Adipocyte (in vitro differentiated cells): ENCODE data around the gene ATXN7L2.
A peak's percentile ranks its signal among the peaks of the same experiment; 100 is the strongest.
"Not testable (repeated sequence)": the region's sequence is repeated elsewhere in the genome, so short reads cannot be mapped to it uniquely, and the experiment has no call there.

Experiments
- DNase-seq: peaks from one replicate; pipeline ENCODE4 v3.0.0-alpha.2; 2015; ENCODE audit warnings: low read depth
- H3K27me3 ChIP-seq: replicated peaks from 2 replicates; pipeline ENCODE4 v1.7.0; 2013; ENCODE audit warnings: mild to moderate bottlenecking, low read length, moderate library complexity; ENCODE audit not compliant: control insufficient read depth, insufficient read depth
- H3K36me3 ChIP-seq: 2 replicates; pipeline ENCODE4 v1.7.0; 2013; ENCODE audit warnings: low read length, mild to moderate bottlenecking, moderate library complexity; ENCODE audit not compliant: control insufficient read depth, insufficient read depth, severe bottlenecking
- H3K4me1 ChIP-seq: 2 replicates; pipeline ENCODE4 v1.7.0; 2013; ENCODE audit warnings: mild to moderate bottlenecking, low read length, moderate library complexity; ENCODE audit not compliant: control insufficient read depth, insufficient read depth
- H3K4me3 ChIP-seq: 2 replicates; pipeline ENCODE4 v1.7.0; 2013; ENCODE audit warnings: mild to moderate bottlenecking, low read length, moderate library complexity
- H3K9ac ChIP-seq: 2 replicates; pipeline ENCODE4 v1.7.0; 2013; ENCODE audit warnings: mild to moderate bottlenecking, low read length, moderate library complexity
- H3K9me3 ChIP-seq: 2 replicates; pipeline ENCODE4 v1.7.0; 2013; ENCODE audit warnings: mild to moderate bottlenecking, low read length, moderate library complexity; ENCODE audit not compliant: control insufficient read depth

The ATXN7L2 gene

GRCh38 chr1:109466452-109467300, 17.0 kb upstream of the ATXN7L2 start, which contains the start of gene SYPL2:
Gene SYPL2, plus strand, starts transcription at chr1:109466546. Its CDS starts 298 bp downstream, at chr1:109466844.
- H3K9ac ChIP-seq = peak within 1 kb of the TSS; percentile 98
- H3K27me3 ChIP-seq = no peaks in the 10 kb centered on the region
- no peaks in the 10 kb centered on the region for H3K9me3 ChIP-seq
- H3K36me3 ChIP-seq = peaks cover 6% of the 10 kb centered on the region
- H3K4me3 ChIP-seq = peak within 1 kb of the TSS; percentile 93
- H3K4me1 ChIP-seq = peaks cover 12% of the 10 kb centered on the region
- peak; percentile 61 for DNase-seq

- Histone ChIP-seq H3K4me3 (peak overlapping the region; percentile 93), H3K9me3 (no peaks in the 10 kb centered on the region)
- DNase-seq = no peak
These were observed 16.4 kb upstream of the ATXN7L2 start for GRCh38 chr1:109467301-109467777.

GRCh38 chr1:109468061-109468460, 15.6 kb upstream of the ATXN7L2 start:
- Histone ChIP-seq H3K36me3 (peaks cover 6% of the 10 kb centered on the region), H3K27me3 (no peaks in the 10 kb centered on the region), H3K4me1 (peaks cover 12% of the 10 kb centered on the region), H3K9me3 (no peaks in the 10 kb centered on the region), H3K4me3 (peak overlapping the region; percentile 93), H3K9ac (peak overlapping the region; percentile 82)
- DNase-seq = no peak

More at GRCh38 chr1:109467301-109467777, 16.4 kb upstream of the ATXN7L2 start:
- Histone ChIP-seq H3K36me3 (peaks cover 6% of the 10 kb centered on the region), H3K4me1 (peaks cover 12% of the 10 kb centered on the region), H3K27me3 (no peaks in the 10 kb centered on the region), H3K9ac (peak overlapping the region; percentile 82)

GRCh38 chr1:109468903-109469302, 14.8 kb upstream of the ATXN7L2 start:
- no peaks in the 10 kb centered on the region for H3K9me3 ChIP-seq
- peaks cover 12% of the 10 kb centered on the region for H3K4me1 ChIP-seq
- peak overlapping the region; percentile 93 for H3K4me3 ChIP-seq
- peak overlapping the region; percentile 82 for H3K9ac ChIP-seq
- no peak for DNase-seq
- peaks cover 6% of the 10 kb centered on the region for H3K36me3 ChIP-seq
- H3K27me3 ChIP-seq = no peaks in the 10 kb centered on the region

- no peaks in the 10 kb centered on the region for H3K27me3 ChIP-seq
- DNase-seq = no peak
These were observed 13.5 kb upstream of the ATXN7L2 start for GRCh38 chr1:109470245-109470644.

GRCh38 chr1:109472779-109473178, 10.9 kb upstream of the ATXN7L2 start:
- Histone ChIP-seq H3K36me3 (peaks cover 34% of the 10 kb centered on the region), H3K9ac (no peak overlapping the region), H3K4me3 (no peak overlapping the region), H3K27me3 (no peaks in the 10 kb centered on the region), H3K9me3 (no peaks in the 10 kb centered on the region), H3K4me1 (peaks cover 4% of the 10 kb centered on the region)
- no peak for DNase-seq

More at GRCh38 chr1:109470245-109470644, 13.5 kb upstream of the ATXN7L2 start:
- Histone ChIP-seq H3K4me3 (no peak overlapping the region), H3K9me3 (no peaks in the 10 kb centered on the region), H3K4me1 (peaks cover 7% of the 10 kb centered on the region), H3K36me3 (peaks cover 9% of the 10 kb centered on the region), H3K9ac (no peak overlapping the region)

- H3K4me1 ChIP-seq, H3K27me3 ChIP-seq, DNase-seq, H3K9me3 ChIP-seq, H3K9ac ChIP-seq, H3K4me3 ChIP-seq: not testable (repeated sequence)
- H3K36me3 ChIP-seq = peaks cover 41% of the 10 kb centered on the region
These were observed 10.2 kb upstream of the ATXN7L2 start for GRCh38 chr1:109473284-109474057.

GRCh38 chr1:109474697-109475096, 9.0 kb upstream of the ATXN7L2 start:
- Histone ChIP-seq H3K36me3 (peaks cover 54% of the 10 kb centered on the region), H3K27me3 (no peaks in the 10 kb centered on the region), H3K4me3 (no peak overlapping the region), H3K9me3 (no peaks in the 10 kb centered on the region), H3K4me1 (peaks cover 4% of the 10 kb centered on the region), H3K9ac (no peak overlapping the region)
- DNase-seq = no peak

- no peak overlapping the region for H3K4me3 ChIP-seq
- peaks cover 59% of the 10 kb centered on the region for H3K36me3 ChIP-seq
- no peak for DNase-seq
- no peak overlapping the region for H3K9ac ChIP-seq
- peaks cover 4% of the 10 kb centered on the region for H3K4me1 ChIP-seq
- H3K9me3 ChIP-seq = no peaks in the 10 kb centered on the region
- H3K27me3 ChIP-seq = no peaks in the 10 kb centered on the region
These were observed 8.4 kb upstream of the ATXN7L2 start for GRCh38 chr1:109475261-109475660.

- H3K4me3 ChIP-seq = no peak overlapping the region
- H3K36me3 ChIP-seq = peaks cover 67% of the 10 kb centered on the region
- no peak for DNase-seq
- H3K4me1 ChIP-seq = peaks cover 4% of the 10 kb centered on the region
- H3K9me3 ChIP-seq = no peaks in the 10 kb centered on the region
- no peaks in the 10 kb centered on the region for H3K27me3 ChIP-seq
- H3K9ac ChIP-seq = no peak overlapping the region
These were observed 6.9 kb upstream of the ATXN7L2 start for GRCh38 chr1:109476825-109477224.

GRCh38 chr1:109477821-109478220, 5.9 kb upstream of the ATXN7L2 start:
- Histone ChIP-seq H3K9ac (no peak overlapping the region), H3K27me3 (no peaks in the 10 kb centered on the region), H3K4me3 (no peak overlapping the region), H3K36me3 (peaks cover 67% of the 10 kb centered on the region), H3K9me3 (no peaks in the 10 kb centered on the region), H3K4me1 (peaks cover 4% of the 10 kb centered on the region)
- DNase-seq = no peak
